IMR-90 (cell line): ENCODE data around the gene PAPPA. TPM values are rescaled to one million over a fixed set of nuclear protein-coding genes. Genes with fewer than 3 reads are reported as not detected.
A peak's percentile ranks its signal among the peaks of the same experiment; 100 is the strongest.

Experiments used
- ATAC-seq: fragments of 200-7000 bp; cut with Tn5 transposase; 2 replicates; pipeline ENCODE4 v1.9.1; 2020; ENCODE audit warnings: low read depth, mild to moderate bottlenecking, moderate library complexity
- BruUV-seq: library from RNA; stranded (reverse); fragments of 400-500 nt; replicated peaks from 2 replicates; lab custom pipeline; 2021; lab: Mats Ljungman, UMichigan
- CTCF ChIA-PET: fragments of 300-600 bp; formaldehyde crosslinking; extraction: SDS; loops from one replicate; lab custom pipeline; 2021; ENCODE audit warnings: antibody characterized with exemption; lab: Yijun Ruan, JAX
- POLR2A ChIA-PET: fragments of 300-600 bp; sonication (Branson Sonifier 250); formaldehyde crosslinking; loops from one replicate; lab custom pipeline; 2022; ENCODE audit warnings: antibody characterized with exemption; ENCODE audit not compliant: unreplicated experiment; lab: Charles Lee
- DNase-seq: peaks from one replicate; pipeline ENCODE4 v3.0.0; 2013
- H2AFZ ChIP-seq: replicated peaks from 2 replicates; pipeline ENCODE3; 2013; ENCODE audit warnings: low read length, mild to moderate bottlenecking; ENCODE audit not compliant: poor library complexity
- H2AK5ac ChIP-seq: 2 replicates; pipeline ENCODE4 v1.6.1; 2013; ENCODE audit warnings: low read depth, low read length, inconsistent platforms
- H2AK9ac ChIP-seq: replicated peaks from 2 replicates; pipeline ENCODE3; 2013; ENCODE audit warnings: mild to moderate bottlenecking, low read depth, low read length, moderate library complexity; ENCODE audit not compliant: poor library complexity
- H2BK120ac ChIP-seq: 2 replicates; pipeline ENCODE4 v1.6.1; 2013; ENCODE audit warnings: low read depth, low read length, inconsistent platforms
- H2BK15ac ChIP-seq: 3 replicates; pipeline ENCODE4 v1.6.1; 2013; ENCODE audit warnings: low read depth, low read length, inconsistent platforms
- H2BK20ac ChIP-seq: 2 replicates; pipeline ENCODE4 v1.6.1; 2013; ENCODE audit warnings: low read depth, mild to moderate bottlenecking, inconsistent platforms, low read length, moderate library complexity
- H2BK5ac ChIP-seq: 2 replicates; pipeline ENCODE4 v1.6.1; 2013; ENCODE audit warnings: mild to moderate bottlenecking, low read depth, low read length, inconsistent platforms; ENCODE audit not compliant: poor library complexity, severe bottlenecking
- H3K14ac ChIP-seq: replicated peaks from 2 replicates; pipeline ENCODE4 v1.6.1; 2013; ENCODE audit warnings: low read depth, low read length, inconsistent platforms
- H3K18ac ChIP-seq: 2 replicates; pipeline ENCODE4 v1.6.1; 2013; ENCODE audit warnings: low read depth, low read length, control low read depth
- H3K23ac ChIP-seq: 2 replicates; pipeline ENCODE4 v1.6.1; 2013; ENCODE audit warnings: low read depth, low read length, inconsistent platforms
- H3K27ac ChIP-seq: 2 replicates; pipeline ENCODE4 v1.5.1; 2013; ENCODE audit warnings: mild to moderate bottlenecking, control low read depth, low read length; ENCODE audit not compliant: insufficient read depth
- H3K27me3 ChIP-seq: 2 replicates; pipeline ENCODE4 v1.6.1; 2013; ENCODE audit warnings: low read length; ENCODE audit not compliant: control insufficient read depth, insufficient read depth
- H3K36me3 ChIP-seq: 2 replicates; pipeline ENCODE4 v1.6.1; 2013; ENCODE audit warnings: low read length, mixed read lengths; ENCODE audit not compliant: control insufficient read depth, insufficient read depth
- H3K4ac ChIP-seq: 2 replicates; pipeline ENCODE4 v1.6.1; 2013; ENCODE audit warnings: low read depth, low read length, inconsistent platforms
- H3K4me1 ChIP-seq: 2 replicates; pipeline ENCODE4 v1.6.1; 2013; ENCODE audit warnings: low read length, mixed read lengths; ENCODE audit not compliant: control insufficient read depth, insufficient read depth
- H3K4me2 ChIP-seq: 2 replicates; pipeline ENCODE4 v1.6.1; 2013; ENCODE audit warnings: low read depth, mild to moderate bottlenecking, control low read depth, low read length, moderate library complexity
- H3K4me3 ChIP-seq: 2 replicates; pipeline ENCODE4 v1.5.1; 2013; ENCODE audit warnings: low read depth, mild to moderate bottlenecking, control low read depth, low read length, moderate library complexity; ENCODE audit not compliant: insufficient read depth
- H3K56ac ChIP-seq: 2 replicates; pipeline ENCODE4 v1.6.1; 2013; ENCODE audit warnings: low read length, inconsistent platforms; ENCODE audit not compliant: insufficient read depth; ENCODE audit errors: extremely low read depth
- H3K79me1 ChIP-seq, 2 experiments: 2 replicates each; pipeline ENCODE4 v1.6.1; 2013; ENCODE audit warnings: low read length in 2 of 2, inconsistent platforms in 1 of 2, low read depth in 1 of 2
- H3K9ac ChIP-seq: 2 replicates; pipeline ENCODE4 v1.6.1; 2013; ENCODE audit warnings: low read depth, low read length, control low read depth
- H3K9me1 ChIP-seq: 2 replicates; pipeline ENCODE4 v1.6.1; 2013; ENCODE audit warnings: low read length, inconsistent platforms; ENCODE audit not compliant: insufficient read depth
- H3K9me3 ChIP-seq: 2 replicates; pipeline ENCODE4 v1.6.1; 2013; ENCODE audit warnings: low read length; ENCODE audit not compliant: control insufficient read depth, insufficient read depth
- H4K20me1 ChIP-seq: 2 replicates; pipeline ENCODE4 v1.6.1; 2013; ENCODE audit warnings: low read length, inconsistent platforms; ENCODE audit not compliant: insufficient read depth
- H4K5ac ChIP-seq: 2 replicates; pipeline ENCODE4 v1.6.1; 2013; ENCODE audit warnings: mild to moderate bottlenecking, low read depth, low read length, control low read depth
- H4K8ac ChIP-seq, 2 experiments: 2 replicates each; pipeline ENCODE4 v1.6.1; 2013; ENCODE audit warnings: low read depth in 2 of 2, low read length in 2 of 2, control low read depth in 1 of 2, inconsistent platforms in 1 of 2
- H4K91ac ChIP-seq: 2 replicates; pipeline ENCODE4 v1.6.1; 2013; ENCODE audit warnings: low read depth, low read length, inconsistent platforms; ENCODE audit not compliant: insufficient read depth
- CHD1 ChIP-seq: IDR thresholded peaks from 2 replicates; pipeline ENCODE4 v1.6.1; 2012; ENCODE audit warnings: low read depth, low read length, improper control_type of control experiment
- CTCF ChIP-seq: conservative IDR thresholded peaks from 2 replicates; pipeline ENCODE4 v1.5.1; 2012; ENCODE audit warnings: mild to moderate bottlenecking, low read depth, low read length, improper control_type of control experiment
- ELK1 ChIP-seq: fragments of 150-350 bp; IDR thresholded peaks from 2 replicates; pipeline ENCODE4 v1.6.1; 2016; ENCODE audit warnings: low read depth, mild to moderate bottlenecking, low read length, moderate library complexity, borderline replicate concordance
- RAD21 ChIP-seq: IDR thresholded peaks from 2 replicates; pipeline ENCODE4 v1.6.1; 2012; ENCODE audit warnings: low read length, improper control_type of control experiment
- SMC3 ChIP-seq: fragments of 150-350 bp; IDR thresholded peaks from 2 replicates; pipeline ENCODE4 v1.6.1; 2016; ENCODE audit warnings: low read depth, mild to moderate bottlenecking, antibody characterized with exemption, low read length, moderate library complexity
- USF2 ChIP-seq: fragments of 150-350 bp; IDR thresholded peaks from 2 replicates; pipeline ENCODE4 v1.6.1; 2017; ENCODE audit warnings: mild to moderate bottlenecking, antibody characterized with exemption, low read length, low read depth
- WGBS, 2 experiments: methylation state at CpG; one replicate each; pipeline versions ENCODE4 v1.1.5 to v1.1.7; 2013; ENCODE audit warnings: missing lambda C conversion rate in 2 of 2; ENCODE audit not compliant: insufficient read length in 1 of 2; ENCODE audit errors: extremely low coverage in 2 of 2; 5-methylcytosine and 5-hydroxymethylcytosine counted together
- dilution Hi-C: fragments of 300-500 bp; cut with HindIII; formaldehyde crosslinking; loops from one replicate; pipeline ENCODE4 v1.14.3; 2018; ENCODE audit warnings: low sequenced_read_pairs; ENCODE audit not compliant: unreplicated experiment
- in situ Hi-C: fragments of 300-500 bp; cut with MboI; formaldehyde crosslinking; loops from 3 replicates; pipeline ENCODE4 v1.14.3; 2019; ENCODE audit warnings: low sequenced_read_pairs, inconsistent platforms, mixed read lengths
- intact Hi-C: fragments of 100-400 bp; cut with micrococcal nuclease; formaldehyde crosslinking; loops from 2 replicates; pipeline ENCODE4 v1.10.0; 2022
- polyA plus RNA-seq, 3 experiments: library from polyadenylated mRNA; depleted of rRNA; stranded (reverse); fragments of >200 nt; gene quantifications; 2 replicates each; pipeline ENCODE4 v1.2.3, GENCODE V29; 2012; ENCODE audit warnings: low replicate concordance in 1 of 3
- total RNA-seq: library from RNA; depleted of rRNA; stranded (reverse); fragments of >200 nt; gene quantifications from 2 replicates; pipeline ENCODE4 v1.2.3, GENCODE V29; 2012

PAPPA gene
- total and polyA plus RNA-seq, 2 of the 4 experiments (the other 2 are of a cell fraction): 8.3 to 12.4 TPM

GRCh38 chr9:116313638-116314037 is 160.0 kb downstream of the PAPPA start:
- H3K27me3 ChIP-seq: no peaks in the 10 kb centered on the region
- H3K9me1 ChIP-seq: peaks cover 2% of the 10 kb centered on the region; the same call in 1 of the 2 replicates
- TF ChIP-seq SMC3 (no peak; the same call in 1 of the 2 replicates), CHD1 (no peak), USF2 (no peak), ELK1 (no peak), CTCF (peak; percentile 23; the same call in 1 of the 2 replicates), RAD21 (peak; percentile 40)
- no peak overlapping the region for H3K23ac ChIP-seq
- intact Hi-C loops: no loop called here
- BruUV-seq: no TSS peak
- no peak overlapping the region for H4K8ac ChIP-seq
- dilution Hi-C loops: no loop called here
- no peaks in the 10 kb centered on the region; the same call in 1 of the 2 replicates for H4K20me1 ChIP-seq
- H3K9ac ChIP-seq: no peak overlapping the region
- H3K4me1 ChIP-seq: peaks cover 7% of the 10 kb centered on the region; the same call in 1 of the 2 replicates
- no peak for ATAC-seq
- H3K4ac ChIP-seq: no peak overlapping the region; the same call in 1 of the 2 replicates
- H3K79me1 ChIP-seq: no peaks in the 10 kb centered on the region
- H3K4me2 ChIP-seq: no peak overlapping the region
- no peak overlapping the region for H2AFZ ChIP-seq
- H2AK5ac ChIP-seq: no peak overlapping the region
- H3K14ac ChIP-seq: no peak overlapping the region
- no peak overlapping the region for H4K5ac ChIP-seq
- ChIA-PET POLR2A (no interaction called here), CTCF (no interaction called here)
- WGBS, 2 experiments: no CpG with 5 or more reads among the region's 3 CpGs
- no peak overlapping the region for H2BK15ac ChIP-seq
- no peak overlapping the region for H2BK120ac ChIP-seq
- no peak overlapping the region for H2AK9ac ChIP-seq
- H3K27ac ChIP-seq: no peak overlapping the region
- no peak for DNase-seq
- no peak overlapping the region for H3K18ac ChIP-seq
- no peak overlapping the region for H3K56ac ChIP-seq
- H2BK5ac ChIP-seq: no peak overlapping the region
- H4K91ac ChIP-seq: no peak overlapping the region
- peaks cover 49% of the 10 kb centered on the region for H3K36me3 ChIP-seq
- in situ Hi-C loops: no loop called here
- H2BK20ac ChIP-seq: no peak overlapping the region
- no peaks in the 10 kb centered on the region for H3K9me3 ChIP-seq
- no peak overlapping the region for H3K4me3 ChIP-seq
